Measurements from ENCODE around the gene NPHP3.
"Not testable (repeated sequence)": the region's sequence is repeated elsewhere in the genome, so short reads cannot be mapped to it uniquely, and the experiment has no call there.

Gene NPHP3

GRCh38 chr3:132722165-132723023, at the start of gene NPHP3:
Gene NPHP3, minus strand, starts transcription at chr3:132722409. Its CDS starts 54 bp downstream, at chr3:132722355.
- DNase-seq, result peak; percentile 37

GRCh38 chr3:132758740-132759139, 36.5 kb upstream of the NPHP3 start:
- DNase-seq, result no peak

- no peak for DNase-seq
Observed at GRCh38 chr3:132756108-132756650, 34.0 kb upstream of the NPHP3 start.

- no peak for DNase-seq
Observed at GRCh38 chr3:132753946-132754345, 31.7 kb upstream of the NPHP3 start.

GRCh38 chr3:132749786-132750185, 27.6 kb upstream of the NPHP3 start:
- DNase-seq, result no peak

GRCh38 chr3:132746720-132747119, 24.5 kb upstream of the NPHP3 start:
- DNase-seq, result not testable (repeated sequence)

- no peak for DNase-seq
Observed at GRCh38 chr3:132738314-132738713, 16.1 kb upstream of the NPHP3 start.

GRCh38 chr3:132735589-132735988, 13.4 kb upstream of the NPHP3 start:
- no peak for DNase-seq

- DNase-seq, result no peak
Observed at GRCh38 chr3:132730891-132731580, 8.8 kb upstream of the NPHP3 start.

- DNase-seq, result no peak
Observed at GRCh38 chr3:132726341-132726823, 4.2 kb upstream of the NPHP3 start.

GRCh38 chr3:132723024-132723950, 1.1 kb upstream of the NPHP3 start:
- DNase-seq, result no peak

- DNase-seq, result no peak
Observed at GRCh38 chr3:132721479-132722164, 587 bp downstream of the NPHP3 start.

- no peak for DNase-seq
Observed at GRCh38 chr3:132720228-132720627, 2.0 kb downstream of the NPHP3 start.

- no peak for DNase-seq
Observed at GRCh38 chr3:132716372-132716771, 5.8 kb downstream of the NPHP3 start.

GRCh38 chr3:132713977-132714727, 8.1 kb downstream of the NPHP3 start:
- no peak for DNase-seq

- no peak for DNase-seq
Observed at GRCh38 chr3:132710311-132710710, 11.9 kb downstream of the NPHP3 start.

GRCh38 chr3:132709761-132710160, 12.4 kb downstream of the NPHP3 start:
- DNase-seq, result no peak

- DNase-seq, result no peak
Observed at GRCh38 chr3:132703733-132704132, 18.5 kb downstream of the NPHP3 start.

- DNase-seq, result no peak
Observed at GRCh38 chr3:132695422-132695821, 26.8 kb downstream of the NPHP3 start.

- no peak for DNase-seq
Observed at GRCh38 chr3:132694991-132695390, 27.2 kb downstream of the NPHP3 start.

- DNase-seq, result no peak
Observed at GRCh38 chr3:132690040-132690439, 32.2 kb downstream of the NPHP3 start.
